Limb (tissue), 2 donors: ENCODE results near the gene ACAN.
A peak's percentile ranks its signal among the peaks of the same experiment; 100 is the strongest.

Experiments
- DNase-seq, 2 donors: peaks; one replicate each; pipeline ENCODE4 v3.0.0-alpha.2; 2016; ENCODE audit errors: extremely low spot score in 2 of 2

The ACAN gene

GRCh38 chr15:88803241-88803919 is at the start of gene ACAN:
Gene ACAN, plus strand, starts transcription at chr15:88803436. Its CDS starts 32,771 bp downstream, at chr15:88836207.
- DNase-seq, result peak in 1 of 2 donors; percentile 75

DNA sequence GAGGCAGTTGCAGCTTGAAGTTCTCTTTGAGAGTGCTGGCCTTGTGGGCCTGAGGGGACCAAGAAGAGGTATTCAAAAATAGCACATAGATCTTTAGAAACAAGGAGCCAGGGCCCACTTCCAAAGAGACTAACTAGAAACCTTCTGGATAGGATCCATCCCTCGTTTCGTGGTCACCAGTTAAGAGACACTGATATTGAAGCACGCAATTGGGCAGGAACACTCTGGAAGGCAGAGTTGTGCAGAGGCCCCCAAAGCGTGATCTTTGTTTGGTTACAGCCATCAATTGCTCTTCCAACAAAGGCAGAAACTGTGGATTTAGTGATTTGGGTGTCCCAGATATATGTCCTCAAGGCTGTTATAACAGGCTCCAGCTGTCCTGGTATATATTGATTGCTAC is 46.7 kb upstream of the ACAN start:
- DNase-seq, result no peak

- no peak for DNase-seq
Measured at GRCh38 chr15:88756921-88757320, 46.3 kb upstream of the ACAN start.

GRCh38 chr15:88759872-88760271 is 43.4 kb upstream of the ACAN start:
- DNase-seq, result no peak

DNA sequence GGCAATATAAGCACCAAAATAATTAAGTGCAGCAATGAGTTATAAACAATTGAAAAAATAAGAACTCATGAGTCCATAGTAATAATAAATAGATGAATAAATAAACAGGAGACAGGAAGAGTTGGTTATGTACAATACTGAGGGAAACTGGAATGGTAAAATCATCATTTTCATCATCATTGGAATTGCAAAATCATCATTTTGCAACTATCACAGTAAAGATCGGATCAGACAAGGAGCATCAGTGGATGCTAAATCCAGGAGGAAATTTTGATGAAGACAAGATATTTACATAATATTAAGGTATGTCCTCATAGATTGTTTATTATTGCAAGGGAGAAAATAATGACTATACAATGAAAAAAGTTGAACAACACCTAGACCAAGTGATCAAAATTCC is 38.8 kb upstream of the ACAN start:
- DNase-seq, result no peak

DNA sequence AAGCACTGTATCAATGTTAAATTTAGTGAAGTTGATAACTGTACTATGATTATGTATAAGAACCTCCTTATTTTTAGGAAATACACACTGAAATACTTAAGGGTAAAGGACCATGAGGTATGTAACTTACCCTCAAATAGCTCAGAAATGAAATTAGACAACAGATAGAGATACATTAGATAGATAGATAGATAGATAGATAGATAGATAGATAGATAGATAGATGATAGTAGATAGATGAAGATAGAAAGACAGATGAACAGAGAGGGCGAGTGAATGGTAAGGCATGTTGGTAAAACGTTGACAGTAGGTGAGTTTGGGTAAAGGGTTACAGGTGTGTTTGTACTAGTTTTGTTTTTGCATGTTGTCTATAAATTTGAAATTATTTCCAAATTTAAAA is 38.0 kb upstream of the ACAN start:
- DNase-seq, result no peak

GRCh38 chr15:88769161-88769971 is 33.9 kb upstream of the ACAN start:
- DNase-seq, result peak; percentile 75

DNA sequence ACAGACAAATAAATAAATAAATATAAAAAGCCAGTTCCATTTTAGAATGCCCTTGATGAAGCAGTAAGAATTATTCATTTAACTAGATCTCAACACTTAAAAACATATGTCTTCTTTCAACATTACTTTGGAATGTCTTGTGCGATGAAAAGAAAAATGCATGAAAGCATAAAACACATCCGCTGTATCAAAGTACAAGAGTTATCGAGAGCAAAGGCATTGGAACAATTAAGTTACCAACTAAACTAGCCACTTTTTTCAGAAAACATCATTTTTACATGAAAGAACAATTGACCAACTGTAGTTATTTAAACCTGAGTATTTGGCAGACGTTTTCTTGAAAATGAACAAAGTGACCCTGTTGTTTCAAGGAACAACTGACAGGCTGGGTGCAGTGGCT is 27.5 kb upstream of the ACAN start:
- no peak for DNase-seq

- DNase-seq, result no peak
Measured at GRCh38 chr15:88776646-88777045, 26.6 kb upstream of the ACAN start.

GRCh38 chr15:88779944-88780343 is 23.3 kb upstream of the ACAN start:
- DNase-seq, result no peak

- DNase-seq, result no peak
Measured at GRCh38 chr15:88782465-88782864, 20.8 kb upstream of the ACAN start.

GRCh38 chr15:88785217-88785616 is 18.0 kb upstream of the ACAN start:
- no peak for DNase-seq

GRCh38 chr15:88788036-88788435 is 15.2 kb upstream of the ACAN start:
- no peak for DNase-seq

- no peak for DNase-seq
Measured at GRCh38 chr15:88788816-88789215, 14.4 kb upstream of the ACAN start.

- DNase-seq, result no peak
Measured at GRCh38 chr15:88790486-88790885, 12.8 kb upstream of the ACAN start.

DNA sequence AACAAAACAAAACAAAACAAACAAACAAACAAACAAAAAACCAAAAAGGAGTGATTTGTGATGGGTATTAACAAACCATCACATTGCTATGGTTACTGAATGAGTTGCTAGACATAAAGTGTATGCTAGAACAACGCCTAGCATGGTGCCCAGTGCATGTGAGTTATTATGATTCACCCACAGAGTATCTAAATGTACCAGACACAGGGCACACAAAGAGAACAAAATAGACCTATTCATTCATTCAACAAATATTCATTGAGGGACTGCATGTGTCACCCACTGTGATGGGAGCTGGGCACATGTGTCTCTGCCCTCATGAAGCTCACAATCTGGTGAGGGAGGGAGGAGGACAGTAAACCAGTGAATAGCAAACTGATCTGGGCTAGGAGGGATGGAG is 11.6 kb upstream of the ACAN start:
- DNase-seq, result no peak

GRCh38 chr15:88792342-88793282 is 10.6 kb upstream of the ACAN start:
- no peak for DNase-seq

GRCh38 chr15:88794001-88794400 is 9.2 kb upstream of the ACAN start:
- DNase-seq, result no peak

- DNase-seq, result no peak
Measured at GRCh38 chr15:88797663-88798339, 5.4 kb upstream of the ACAN start.

DNA sequence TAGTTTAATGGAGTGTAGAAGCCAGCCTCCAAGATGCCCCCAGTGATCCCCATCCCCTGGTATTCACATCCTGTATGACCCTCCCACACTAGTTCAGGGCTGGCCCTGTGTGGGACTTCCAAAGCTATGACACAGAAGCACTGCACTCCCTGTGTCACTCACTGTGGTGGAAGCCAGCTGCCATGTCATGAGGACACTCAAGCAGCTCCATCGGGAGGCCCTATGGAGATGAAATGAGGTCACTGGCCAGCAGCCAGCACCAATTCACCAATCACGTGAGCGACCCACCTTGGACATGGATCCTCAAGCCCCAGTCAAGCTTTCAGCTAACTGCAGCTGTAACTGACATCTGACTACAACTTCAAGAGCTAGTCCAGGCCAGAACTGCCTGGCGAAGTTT is 3.9 kb upstream of the ACAN start:
- no peak for DNase-seq

GRCh38 chr15:88800026-88800425 is 3.2 kb upstream of the ACAN start:
- DNase-seq, result no peak
